Measurements from ENCODE around the gene S100A5.

- TF ChIP-seq TAF1 (IDR thresholded peaks at IDR 0.05; ENCODE audit: low read depth, low read length): peak; percentile 61; the same call in 1 of the 2 replicates
- 0 out of 2 replicates have a peak, but pooled peaks have one; percentile 44 for TF ChIP-seq JUND (IDR thresholded peaks at IDR 0.05; ENCODE audit: low read length)
- TF ChIP-seq POLR2A (IDR thresholded peaks at IDR 0.05; ENCODE audit: control extremely low read depth in 1 of 2, low read depth in 2 of 2, low read length in 2 of 2): 0 out of 3 replicates have a peak, but pooled peaks of 1 of the 2 experiments have one; percentile 31
- TF ChIP-seq E2F6 (IDR thresholded peaks at IDR 0.05): peak; percentile 32
- peak; percentile 92 to 98 (median 97) for TF ChIP-seq CTCF (IDR thresholded peaks at IDR 0.05; ENCODE audit: control extremely low read depth in 1 of 3, insufficient read depth in 1 of 3, low read depth in 1 of 3, low read length in 3 of 3)
- TF ChIP-seq RBBP5 (IDR thresholded peaks at IDR 0.05; ENCODE audit: borderline replicate concordance, low read depth, low read length): no peak
- TF ChIP-seq SP2 (IDR thresholded peaks at IDR 0.05; ENCODE audit: low read length): no peak
- TF ChIP-seq JUN (IDR thresholded peaks at IDR 0.05; ENCODE audit: low read depth, low read length): no peak
- no peak for TF ChIP-seq NRF1 (IDR thresholded peaks at IDR 0.05; ENCODE audit: low read depth, low read length)
- peak; percentile 64; the same call in 1 of the 2 replicates for TF ChIP-seq MAX (IDR thresholded peaks at IDR 0.05)
- TF ChIP-seq POLR2AphosphoS5 (IDR thresholded peaks at IDR 0.05; ENCODE audit: low read depth, low read length): no peak
- TF ChIP-seq CREB1 (IDR thresholded peaks at IDR 0.05): peak; percentile 85
These were observed 27.8 kb upstream of the S100A5 start for GRCh38 chr1:153568367-153569099.

All from H1 (cell line).